HepG2 (cell line): Measurements from ENCODE around the gene ADSL. TPM values are rescaled to one million over a fixed set of nuclear protein-coding genes. Genes with fewer than 3 reads are reported as not detected.

Experiments used
- ATAC-seq: fragments of 200-7000 bp; cut with Tn5 transposase; 3 replicates; pipeline ENCODE4 v1.9.1; 2020; ENCODE audit warnings: mild to moderate bottlenecking, moderate library complexity
- BruUV-seq: library from RNA; stranded (reverse); fragments of 400-500 nt; replicated peaks from 2 replicates; lab custom pipeline; 2021; lab: Mats Ljungman, UMichigan
- CTCF ChIA-PET: fragments of 300-600 bp; formaldehyde crosslinking; extraction: SDS; loops from one replicate; lab custom pipeline; 2021; ENCODE audit warnings: low total read pairs, inconsistent platforms, low intra/inter-chr PET ratio; lab: Yijun Ruan, JAX
- POLR2A ChIA-PET: fragments of 350-600 bp; sonication (Branson Sonifier 250); formaldehyde crosslinking; loops from one replicate; lab custom pipeline; 2020; ENCODE audit warnings: antibody characterized with exemption, inconsistent platforms; lab: Yijun Ruan, JAX
- DNase-seq: peaks from one replicate; pipeline ENCODE4 v3.0.0-alpha.2; 2015; ENCODE audit warnings: low spot score
- FAIRE-seq: peaks from 3 replicates; lab custom pipeline; 2011; peaks lifted over from hg19 to GRCh38; lab: Jason Lieb, UNC
- H2AFZ ChIP-seq: one replicate; pipeline ENCODE4 v1.6.1; 2011; ENCODE audit warnings: low read length, inconsistent platforms
- H3K27ac ChIP-seq: fragments of 300-600 bp; 3 replicates; pipeline ENCODE4 v1.8.0; 2011; ENCODE audit warnings: mixed run types, mild to moderate bottlenecking, mixed read lengths, low read length, inconsistent platforms; ENCODE audit not compliant: insufficient read depth; ENCODE audit errors: extremely low read length
- H3K27me3 ChIP-seq, 2 experiments: fragments of 200-600 bp in 1 of 2; 2 replicates in 1 of 2; 3 replicates in 1 of 2; pipeline versions ENCODE4 v1.6.0 to v1.8.0; 2011; ENCODE audit warnings: low read length in 2 of 2, mild to moderate bottlenecking in 2 of 2, moderate library complexity in 2 of 2, inconsistent platforms in 1 of 2; ENCODE audit not compliant: insufficient read depth in 2 of 2, control insufficient read depth in 1 of 2
- H3K36me3 ChIP-seq, 2 experiments: fragments of 200-600 bp in 1 of 2; replicated peaks in 1 of 2; 2 replicates in 1 of 2; 3 replicates in 1 of 2; pipeline versions ENCODE4 v1.5.1 to v1.8.0; 2011; ENCODE audit warnings: low read length in 2 of 2, inconsistent platforms in 1 of 2; ENCODE audit not compliant: insufficient read depth in 2 of 2, control insufficient read depth in 1 of 2
- H3K4me1 ChIP-seq: 2 replicates; pipeline ENCODE4 v1.5.1; 2012; ENCODE audit warnings: low read length, inconsistent platforms; ENCODE audit not compliant: insufficient read depth
- H3K4me2 ChIP-seq: 2 replicates; pipeline ENCODE4 v1.6.0; 2011; ENCODE audit warnings: low read depth, low read length, inconsistent platforms
- H3K4me3 ChIP-seq, 3 experiments: fragments of 200-600 bp in 1 of 3; sonication (generic), shearing (Covaris generic) in 1 of 3; replicated peaks in 1 of 3; 2 replicates each; pipeline ENCODE4 v1.5.1; 2011 to 2016; ENCODE audit warnings: low read length in 3 of 3, inconsistent platforms in 2 of 3, low read depth in 2 of 3, mild to moderate bottlenecking in 2 of 3, control low read depth in 1 of 3, mixed read lengths in 1 of 3; ENCODE audit not compliant: insufficient read depth in 1 of 3
- H3K79me2 ChIP-seq: one replicate; pipeline ENCODE4 v1.6.1; 2011; ENCODE audit warnings: low read length, inconsistent platforms; ENCODE audit not compliant: insufficient read depth
- H3K9ac ChIP-seq: 2 replicates; pipeline ENCODE4 v1.6.0; 2011; ENCODE audit warnings: mild to moderate bottlenecking, low read depth, low read length, inconsistent platforms; ENCODE audit not compliant: insufficient read depth
- H3K9me3 ChIP-seq: 2 replicates; pipeline ENCODE4 v1.5.1; 2012; ENCODE audit warnings: mild to moderate bottlenecking, low read length
- H4K20me1 ChIP-seq: 2 replicates; pipeline ENCODE4 v1.6.0; 2011; ENCODE audit warnings: inconsistent platforms, mild to moderate bottlenecking, low read length, moderate library complexity; ENCODE audit not compliant: insufficient read depth
- AGO1 ChIP-seq: fragments of 200-400 bp; formaldehyde crosslinking; IDR thresholded peaks from 2 replicates; pipeline ENCODE4 v1.6.1; 2017; ENCODE audit warnings: mild to moderate bottlenecking, low read depth, low read length, moderate library complexity; ENCODE audit not compliant: poor library complexity, severe bottlenecking
- AGO2 ChIP-seq: fragments of 200-400 bp; formaldehyde crosslinking; optimal IDR thresholded peaks from 2 replicates; pipeline ENCODE3; 2017; ENCODE audit warnings: mild to moderate bottlenecking, low read depth, low read length, moderate library complexity
- CC2D1A ChIP-seq: sonication (generic); formaldehyde crosslinking; IDR thresholded peaks from 2 replicates; pipeline ENCODE4 v1.8.1; 2023; ENCODE audit warnings: mild to moderate bottlenecking, missing genetic modification reagents
- DZIP1 ChIP-seq: sonication (generic); formaldehyde crosslinking; IDR thresholded peaks from 2 replicates; pipeline ENCODE4 v1.5.0; 2020; ENCODE audit warnings: mild to moderate bottlenecking, missing genetic modification reagents
- HOXA7 ChIP-seq: sonication (generic); formaldehyde crosslinking; IDR thresholded peaks from 2 replicates; pipeline ENCODE4 v1.8.1; 2022; ENCODE audit warnings: mild to moderate bottlenecking, missing genetic modification reagents, moderate library complexity
- KMT2B ChIP-seq: IDR thresholded peaks from 2 replicates; pipeline ENCODE4 v1.6.1; 2016; ENCODE audit warnings: missing genetic modification reagents, missing compliant biosample characterization
- MZF1 ChIP-seq: sonication (generic); formaldehyde crosslinking; IDR thresholded peaks from 2 replicates; pipeline ENCODE4 v1.8.1; 2023; ENCODE audit warnings: mild to moderate bottlenecking, missing genetic modification reagents, borderline replicate concordance
- PRDM15 ChIP-seq: sonication (generic); formaldehyde crosslinking; IDR thresholded peaks from 2 replicates; pipeline ENCODE4 v1.4.0; 2020; ENCODE audit warnings: missing genetic modification reagents
- ZNF33B ChIP-seq: sonication (generic); formaldehyde crosslinking; IDR thresholded peaks from 2 replicates; pipeline ENCODE4 v1.5.1; 2020; ENCODE audit warnings: mild to moderate bottlenecking, missing genetic modification reagents
- ZNF597 ChIP-seq: sonication (generic); formaldehyde crosslinking; IDR thresholded peaks from 2 replicates; pipeline ENCODE4 v1.5.0; 2020; ENCODE audit warnings: missing genetic modification reagents
- ZNF704 ChIP-seq: sonication (generic); formaldehyde crosslinking; IDR thresholded peaks from 2 replicates; pipeline ENCODE4 v1.8.1; 2023; ENCODE audit warnings: mild to moderate bottlenecking, inconsistent platforms, moderate library complexity, missing genetic modification reagents, borderline replicate concordance
- ZNF800 ChIP-seq: sonication (generic); formaldehyde crosslinking; IDR thresholded peaks from 2 replicates; pipeline ENCODE4 v1.4.0; 2020; ENCODE audit warnings: missing genetic modification reagents
- WGBS: methylation state at CpG from one replicate; pipeline ENCODE4 v1.1.6; 2017; ENCODE audit warnings: low lambda C conversion rate; 5-methylcytosine and 5-hydroxymethylcytosine counted together
- in situ Hi-C: cut with HindIII; loops from 2 replicates; pipeline ENCODE4 v1.10.0; 2017; ENCODE audit warnings: low pct_unique_long_range_greater_than_20kb; ENCODE audit not compliant: extremely low pct_ligation_motif_present
- intact Hi-C: fragments of 100-400 bp; cut with micrococcal nuclease; formaldehyde crosslinking; loops from one replicate; pipeline ENCODE4 v1.10.0; 2022; ENCODE audit not compliant: unreplicated experiment
- polyA plus RNA-seq, 8 experiments: library from polyadenylated mRNA; depleted of rRNA in 3 of 8; stranded (reverse) in 7 of 8; unstranded in 1 of 8; fragments of >200 nt; fragmentation: Illumina TruSeq in 4 of 8; extraction: Trizol in 4 of 8; gene quantifications; 2 replicates each; pipeline versions ENCODE4 v1.2.1 to v1.2.3, GENCODE V29; 2011 to 2016; ENCODE audit warnings: low read depth in 4 of 8, missing spikeins in 1 of 8, mixed read lengths in 1 of 8; ENCODE audit not compliant: insufficient read depth in 1 of 8
- total RNA-seq, 5 experiments: library from RNA; depleted of rRNA; stranded (reverse); fragments of >200 nt; fragmentation: Illumina TruSeq; extraction: Trizol; gene quantifications; 2 replicates each; pipeline ENCODE4 v1.2.3, GENCODE V29; 2016; ENCODE audit warnings: low read depth in 1 of 5

ADSL gene
- total and polyA plus RNA-seq, 2 of the 13 experiments (the other 11 are each of a cell fraction or from before 2014, with no cell fraction given): 123 to 174 TPM

GRCh38 chr22:40434106-40434505 is 87.8 kb downstream of the ADSL start (continued):
- TF ChIP-seq DZIP1: no peak

GRCh38 chr22:40434745-40435144 is 88.4 kb downstream of the ADSL start:
- Histone ChIP-seq H3K4me2 (no peak overlapping the region), H4K20me1 (no peaks in the 10 kb centered on the region), H3K79me2 (no peaks in the 10 kb centered on the region), H3K36me3 (peaks cover 18 to 30% of the 10 kb centered on the region in 2 experiments; a peak in 4 of 5 replicates), H3K4me1 (peaks cover 16% of the 10 kb centered on the region), H3K9ac (no peak overlapping the region), H2AFZ (no peak overlapping the region), H3K27me3 (no peaks in the 10 kb centered on the region), H3K9me3 (no peaks in the 10 kb centered on the region), H3K27ac (no peak overlapping the region), H3K4me3 (no peak overlapping the region)
- ChIA-PET CTCF (no interaction called here), POLR2A (no interaction called here)
- in situ Hi-C loops (loop anchor here (5.0 kb wide), 2 partner anchors 53 to 218 kb away; no protein-coding TSS in a partner anchor), intact Hi-C loops (loop anchor here (5.0 kb wide), 1 partner anchor 98 kb away; no protein-coding TSS in a partner anchor)
- BruUV-seq: no TSS peak
- 95% methylated on average over 5 of the region's 5 CpGs for WGBS
- ATAC-seq: no peak
- FAIRE-seq: no peak
- DNase-seq: no peak
- TF ChIP-seq PRDM15 (CRISPR knock-in tag): no peak
- TF ChIP-seq ZNF597: no peak
- TF ChIP-seq CC2D1A (CRISPR knock-in tag): no peak
- no peak for TF ChIP-seq ZNF33B (CRISPR knock-in tag)
- TF ChIP-seq MZF1 (CRISPR knock-in tag): no peak
- no peak for TF ChIP-seq HOXA7
- no peak for TF ChIP-seq AGO1
- TF ChIP-seq AGO2: no peak
- TF ChIP-seq ZNF800 (CRISPR knock-in tag): no peak
- no peak for TF ChIP-seq ZNF704
- TF ChIP-seq KMT2B (CRISPR knock-in tag): no peak
